CD4-positive, CD25-positive, alpha-beta regulatory T cell (primary cell): Measurements from ENCODE around the gene DIPK1A. TPM values are rescaled to one million over a fixed set of nuclear protein-coding genes. Genes with fewer than 3 reads are reported as not detected.

Experiments used
- ATAC-seq, 2 donors: fragments of 150-1000 bp; cut with Tn5 transposase; one replicate each; pipeline ENCODE4 v1.10.0; 2021; ENCODE audit warnings: low read depth in 2 of 2, moderate number of reproducible peaks in 2 of 2, moderate library complexity in 1 of 2
- DNase-seq, 3 donors: peaks; one replicate each; pipeline versions ENCODE4 v3.0.0 to v3.0.0-alpha.2; 2012 to 2022; ENCODE audit warnings: mixed read lengths in 1 of 3
- H3K27ac ChIP-seq: one replicate; pipeline ENCODE4 v1.7.0; 2013; ENCODE audit warnings: mild to moderate bottlenecking, low read length; ENCODE audit not compliant: insufficient read depth, poor library complexity, severe bottlenecking
- H3K27me3 ChIP-seq: one replicate; pipeline ENCODE4 v1.7.0; 2013; ENCODE audit warnings: low read length; ENCODE audit not compliant: control insufficient read depth, insufficient read depth
- H3K36me3 ChIP-seq: one replicate; pipeline ENCODE4 v1.7.0; 2013; ENCODE audit warnings: mild to moderate bottlenecking, low read length, moderate library complexity; ENCODE audit not compliant: control insufficient read depth, insufficient read depth
- H3K4me1 ChIP-seq: 2 replicates; pipeline ENCODE4 v1.7.0; 2013; ENCODE audit warnings: mild to moderate bottlenecking, low read length; ENCODE audit not compliant: insufficient read depth, control insufficient read depth, poor library complexity, severe bottlenecking
- H3K4me3 ChIP-seq: one replicate; pipeline ENCODE4 v1.7.0; 2013; ENCODE audit warnings: low read depth, mild to moderate bottlenecking, low read length, moderate library complexity
- H3K9me3 ChIP-seq, 2 experiments: 1 replicate in 1 of 2; 2 replicates in 1 of 2; pipeline ENCODE4 v1.7.0; 2013; ENCODE audit warnings: low read length in 2 of 2, mild to moderate bottlenecking in 1 of 2, moderate library complexity in 1 of 2; ENCODE audit not compliant: control insufficient read depth in 2 of 2
- H3K27ac Mint-ChIP-seq, 3 donors: one replicate each; pipeline ENCODE4 v1.8.0; 2020 to 2022; ENCODE audit warnings: mild to moderate bottlenecking in 3 of 3, mixed read lengths in 3 of 3, moderate library complexity in 2 of 3
- H3K27me3 Mint-ChIP-seq: one replicate; pipeline ENCODE4 v1.8.0; 2022; ENCODE audit warnings: mild to moderate bottlenecking, mixed read lengths
- H3K36me3 Mint-ChIP-seq: one replicate; pipeline ENCODE4 v1.8.0; 2020; ENCODE audit warnings: mixed read lengths
- H3K4me1 Mint-ChIP-seq, 4 donors: one replicate each; pipeline ENCODE4 v1.8.0; 2020 to 2022; ENCODE audit warnings: mixed read lengths in 4 of 4, mild to moderate bottlenecking in 1 of 4
- H3K4me3 Mint-ChIP-seq, 4 donors: one replicate each; pipeline ENCODE4 v1.8.0; 2020 to 2022; ENCODE audit warnings: mild to moderate bottlenecking in 4 of 4, mixed read lengths in 4 of 4, moderate library complexity in 3 of 4
- H3K9me3 Mint-ChIP-seq, 7 donors: one replicate each; pipeline ENCODE4 v1.8.0; 2020 to 2022; ENCODE audit warnings: mixed read lengths in 7 of 7, mild to moderate bottlenecking in 3 of 7, moderate library complexity in 2 of 7
- polyA plus RNA-seq, 4 donors: library from polyadenylated mRNA; unstranded; fragments of 300-500 nt; fragmentation: Illumina TruSeq; gene quantifications; one replicate each; pipeline ENCODE4 v1.2.3, GENCODE V29; 2021
- total RNA-seq: library from RNA; stranded (reverse); gene quantifications from one replicate; pipeline ENCODE4 v1.2.3, GENCODE V29; 2022

The DIPK1A gene
- total and polyA plus RNA-seq, 5 donors from 2014 or later: 10.9 to 19.6 (median 14.7) TPM

DNA sequence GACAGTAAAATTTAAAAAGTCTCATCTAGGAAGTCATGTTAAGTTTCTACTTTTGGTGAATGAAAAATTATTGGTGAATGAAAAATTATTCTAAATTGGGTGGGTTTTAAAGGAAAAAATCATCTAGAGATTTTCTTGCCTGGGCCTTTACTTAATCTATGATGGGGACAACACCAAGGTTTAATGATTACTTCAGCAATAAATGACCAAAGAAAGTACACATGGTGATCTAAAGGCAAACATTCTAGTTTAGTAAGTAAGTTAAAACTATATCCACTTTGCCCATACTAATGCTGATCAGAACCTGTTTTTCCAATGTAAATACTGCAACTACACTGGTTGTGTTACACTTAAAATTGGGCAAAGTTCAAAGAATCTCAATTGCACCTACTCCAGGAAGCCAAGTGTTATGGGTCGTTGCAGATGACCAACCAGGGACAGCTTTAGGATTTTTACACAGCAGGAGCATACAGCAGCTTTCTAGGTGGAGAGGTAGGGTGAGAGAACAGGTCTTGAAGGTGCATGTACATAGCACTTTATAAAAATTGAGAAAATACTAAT lies 144.0 kb downstream of the DIPK1A start:
- no peak for ATAC-seq

DNA sequence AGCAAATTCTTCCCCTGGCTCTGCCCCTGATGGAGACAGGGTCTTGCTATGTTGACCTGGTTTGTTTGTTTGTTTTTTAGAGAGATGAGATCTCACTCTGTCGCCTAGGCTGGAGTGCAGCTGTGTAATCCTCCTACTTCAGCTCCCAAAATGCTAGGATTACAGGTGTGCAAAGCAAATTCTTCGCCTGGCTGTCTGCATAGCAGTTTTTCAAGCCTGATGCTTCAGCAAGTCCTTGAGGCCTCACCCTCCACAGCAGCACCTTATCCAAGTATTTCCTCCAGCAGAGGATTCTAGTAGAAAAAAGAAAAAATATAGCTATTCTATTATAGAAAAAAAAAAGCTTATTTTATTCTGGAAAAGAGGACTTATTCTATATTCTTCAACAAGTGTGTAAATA lies 144.5 kb downstream of the DIPK1A start:
- no peak for DNase-seq
- Mint-ChIP-seq H3K27ac (no peak overlapping the region), H3K9me3 (no peaks in the 10 kb centered on the region), H3K27me3 (peaks cover 4% of the 10 kb centered on the region), H3K36me3 (no peaks in the 10 kb centered on the region), H3K4me3 (no peak overlapping the region), H3K4me1 (no peaks in the 10 kb centered on the region)
- H3K9me3 ChIP-seq: no peaks in the 10 kb centered on the region
- H3K4me3 ChIP-seq: no peak overlapping the region
- ATAC-seq: no peak
- H3K27me3 ChIP-seq: peaks cover 2% of the 10 kb centered on the region
- no peaks in the 10 kb centered on the region for H3K36me3 ChIP-seq
- no peak overlapping the region for H3K27ac ChIP-seq
- no peaks in the 10 kb centered on the region for H3K4me1 ChIP-seq

More for the DNA sequence above, 144.0 kb downstream of the DIPK1A start:
- Mint-ChIP-seq H3K4me1 (no peaks in the 10 kb centered on the region), H3K27ac (no peak overlapping the region), H3K36me3 (no peaks in the 10 kb centered on the region), H3K4me3 (no peak overlapping the region), H3K27me3 (peaks cover 4% of the 10 kb centered on the region), H3K9me3 (no peaks in the 10 kb centered on the region)
- Histone ChIP-seq H3K27ac (no peak overlapping the region), H3K36me3 (no peaks in the 10 kb centered on the region), H3K27me3 (peaks cover 2% of the 10 kb centered on the region), H3K9me3 (no peaks in the 10 kb centered on the region), H3K4me1 (no peaks in the 10 kb centered on the region), H3K4me3 (no peak overlapping the region)
- DNase-seq: no peak

DNA sequence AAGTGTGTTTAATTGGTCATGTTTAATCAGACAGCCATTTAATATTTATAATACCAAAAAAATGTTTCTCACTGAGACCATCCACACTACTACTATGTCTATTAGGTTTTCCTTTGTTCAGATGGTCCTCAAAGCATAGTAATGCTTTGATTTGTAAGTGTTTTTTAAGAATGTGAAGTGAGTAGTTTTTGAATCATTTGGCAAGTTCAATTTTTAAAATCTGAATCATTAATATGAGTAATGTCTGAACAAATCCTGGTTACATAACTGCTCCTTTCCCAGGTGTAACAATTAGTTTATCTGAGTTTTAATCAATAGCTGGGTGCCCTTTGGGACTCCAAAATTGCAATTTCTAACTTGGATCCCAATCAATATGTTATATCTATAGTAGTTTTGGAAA lies 152.9 kb downstream of the DIPK1A start:
- Histone ChIP-seq H3K9me3 (no peaks in the 10 kb centered on the region), H3K36me3 (no peaks in the 10 kb centered on the region), H3K27ac (no peak overlapping the region), H3K27me3 (peaks cover 2% of the 10 kb centered on the region), H3K4me3 (no peak overlapping the region), H3K4me1 (no peaks in the 10 kb centered on the region)
- peaks cover 16% of the 10 kb centered on the region for H3K27me3 Mint-ChIP-seq
- no peak overlapping the region for H3K4me3 Mint-ChIP-seq
- no peak overlapping the region for H3K27ac Mint-ChIP-seq
- H3K4me1 Mint-ChIP-seq: peaks cover 0 to 2% (median under 1%) of the 10 kb centered on the region in 4 donors
- ATAC-seq (no peak), DNase-seq (no peak)
- peaks cover 0 to 2% (median 0%) of the 10 kb centered on the region in 7 donors for H3K9me3 Mint-ChIP-seq
- H3K36me3 Mint-ChIP-seq: no peaks in the 10 kb centered on the region

DNA sequence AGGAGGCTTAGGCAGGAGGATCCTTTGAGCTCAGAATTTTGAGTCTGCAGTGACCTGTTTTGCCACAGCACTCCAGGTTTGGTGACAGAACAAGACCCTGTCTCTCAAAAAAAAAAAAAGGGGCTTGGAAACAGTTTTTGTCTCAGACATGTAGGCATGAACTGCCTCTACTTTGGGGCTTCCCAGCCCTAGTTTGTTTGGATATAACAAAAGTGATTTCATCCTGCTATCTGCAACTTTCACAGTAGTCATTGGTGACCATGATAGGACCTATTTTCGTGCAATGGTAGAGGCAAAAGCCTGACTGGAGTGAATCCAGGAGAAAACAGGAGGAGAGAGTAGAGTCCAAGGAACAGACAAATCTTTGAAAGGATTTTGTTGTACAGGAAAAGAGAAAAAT lies 156.0 kb downstream of the DIPK1A start:
- no peak overlapping the region for H3K4me3 Mint-ChIP-seq
- peaks cover 24% of the 10 kb centered on the region for H3K27me3 Mint-ChIP-seq
- peaks cover 0 to 2% (median 0%) of the 10 kb centered on the region in 7 donors for H3K9me3 Mint-ChIP-seq
- H3K4me3 ChIP-seq: no peak overlapping the region
- H3K36me3 Mint-ChIP-seq: peaks cover 2% of the 10 kb centered on the region
- ATAC-seq (no peak), DNase-seq (no peak)
- no peak overlapping the region for H3K27ac ChIP-seq
- no peaks in the 10 kb centered on the region for H3K4me1 ChIP-seq
- H3K9me3 ChIP-seq: no peaks in the 10 kb centered on the region
- peaks cover 0 to 2% (median under 1%) of the 10 kb centered on the region in 4 donors for H3K4me1 Mint-ChIP-seq
- H3K27me3 ChIP-seq: no peaks in the 10 kb centered on the region
- no peaks in the 10 kb centered on the region for H3K36me3 ChIP-seq
- H3K27ac Mint-ChIP-seq: no peak overlapping the region

DNA sequence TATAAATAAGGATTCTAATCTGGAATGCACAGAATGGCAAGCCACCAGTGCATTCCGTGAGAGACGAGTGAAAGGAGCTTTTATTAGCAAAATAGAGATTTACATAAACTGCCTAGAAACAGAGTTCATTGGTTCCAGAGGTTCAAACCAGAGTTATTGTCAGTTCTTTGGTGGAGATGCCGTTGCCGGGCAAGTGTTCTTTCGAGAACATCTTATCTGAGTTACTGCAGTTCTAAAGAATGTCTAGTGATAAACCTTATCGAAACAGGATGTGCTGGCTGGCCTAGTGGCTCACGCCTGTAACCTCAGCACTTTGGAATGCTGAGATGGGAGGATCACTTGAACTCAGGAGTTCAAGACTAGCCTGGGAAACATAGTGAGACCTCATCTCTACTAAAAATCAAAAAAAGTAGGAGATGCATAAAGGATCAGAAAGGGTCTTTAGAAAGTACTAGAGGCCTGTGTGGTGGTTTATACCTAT lies 156.5 kb downstream of the DIPK1A start:
- ATAC-seq (peak in 1 of 2 donors; percentile 42), DNase-seq (peak in 2 of 3 donors; percentile 37 to 60)
- Histone ChIP-seq H3K4me3 (no peak overlapping the region), H3K27ac (no peak overlapping the region), H3K9me3 (no peaks in the 10 kb centered on the region), H3K27me3 (no peaks in the 10 kb centered on the region), H3K36me3 (no peaks in the 10 kb centered on the region), H3K4me1 (no peaks in the 10 kb centered on the region)
- H3K36me3 Mint-ChIP-seq: peaks cover 2% of the 10 kb centered on the region
- H3K4me3 Mint-ChIP-seq: no peak overlapping the region
- H3K4me1 Mint-ChIP-seq: peaks cover 0 to 2% (median under 1%) of the 10 kb centered on the region in 4 donors
- H3K27ac Mint-ChIP-seq: no peak overlapping the region
- H3K9me3 Mint-ChIP-seq: peaks cover 0 to 2% (median 0%) of the 10 kb centered on the region in 7 donors
- H3K27me3 Mint-ChIP-seq: peaks cover 24% of the 10 kb centered on the region

DNA sequence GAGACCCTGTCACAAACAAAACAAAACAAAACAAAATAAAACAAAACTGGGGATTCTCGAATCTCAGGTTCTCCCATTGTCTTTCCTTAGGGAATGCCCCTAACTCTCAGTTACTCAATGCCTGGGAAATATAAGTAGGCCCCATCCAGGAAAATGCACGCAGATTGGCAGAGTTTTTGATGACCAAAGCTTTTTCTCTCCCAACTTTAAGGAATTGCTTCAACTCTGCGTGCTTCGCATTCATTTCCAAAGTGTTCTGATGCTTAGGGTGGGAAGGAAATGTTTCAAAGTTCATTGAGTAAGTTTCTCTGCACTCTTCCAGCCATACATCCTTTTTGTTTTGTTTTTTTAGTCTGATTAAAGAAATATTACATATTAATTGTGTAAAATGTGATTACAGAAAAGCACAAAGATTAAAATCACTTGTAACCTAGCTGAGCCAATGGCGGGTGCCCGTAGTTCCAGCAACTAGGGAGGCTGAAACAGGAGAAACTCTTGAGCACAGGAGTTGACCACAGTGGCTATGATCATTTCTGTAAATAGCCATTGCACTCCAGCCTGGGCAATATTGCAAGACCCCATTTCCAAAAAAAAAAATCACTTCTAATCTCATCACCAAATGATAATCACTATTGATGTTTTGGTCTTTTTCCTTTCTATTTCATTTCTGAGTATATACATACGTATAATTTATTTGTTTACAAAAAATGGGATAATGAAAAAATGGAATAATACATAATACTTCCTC lies 157.9 kb downstream of the DIPK1A start:
- Mint-ChIP-seq H3K36me3 (peaks cover 2% of the 10 kb centered on the region), H3K4me1 (peaks cover 0 to 2% (median under 1%) of the 10 kb centered on the region in 4 donors), H3K27ac (no peak overlapping the region), H3K4me3 (no peak overlapping the region), H3K9me3 (peaks cover 0 to 2% (median 0%) of the 10 kb centered on the region in 7 donors), H3K27me3 (peaks cover 24% of the 10 kb centered on the region)
- no peak for ATAC-seq
- DNase-seq: no peak
- no peak overlapping the region for H3K4me3 ChIP-seq
- H3K27me3 ChIP-seq: no peaks in the 10 kb centered on the region
- no peak overlapping the region for H3K27ac ChIP-seq
- H3K36me3 ChIP-seq: no peaks in the 10 kb centered on the region
- no peaks in the 10 kb centered on the region for H3K9me3 ChIP-seq
- no peaks in the 10 kb centered on the region for H3K4me1 ChIP-seq

DNA sequence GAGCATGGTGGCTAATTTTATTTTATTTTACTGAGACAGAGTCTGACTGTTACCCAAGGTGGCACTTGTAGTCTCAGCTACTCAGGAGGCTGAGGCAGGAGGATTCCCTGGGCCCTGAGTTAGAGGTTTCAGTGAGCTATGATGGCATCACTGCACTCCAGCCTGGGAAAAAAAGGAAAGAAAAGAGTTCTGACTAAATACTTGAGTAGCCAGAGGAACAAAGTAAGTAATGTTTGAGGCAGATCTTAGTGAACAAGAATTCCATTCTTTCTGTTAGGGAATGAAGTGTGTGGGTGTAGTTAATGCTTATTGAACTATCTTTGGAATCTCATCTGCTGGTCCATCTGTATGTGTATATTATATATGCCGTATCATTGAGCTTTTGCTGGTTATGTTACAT lies 163.3 kb downstream of the DIPK1A start:
- H3K4me3 Mint-ChIP-seq: no peak overlapping the region
- peaks cover 0 to 1% (median 0%) of the 10 kb centered on the region in 7 donors for H3K9me3 Mint-ChIP-seq
- Histone ChIP-seq H3K4me3 (no peak overlapping the region), H3K36me3 (no peaks in the 10 kb centered on the region), H3K4me1 (no peaks in the 10 kb centered on the region), H3K9me3 (no peaks in the 10 kb centered on the region), H3K27me3 (peaks cover 6% of the 10 kb centered on the region), H3K27ac (no peak overlapping the region)
- no peak overlapping the region for H3K27ac Mint-ChIP-seq
- H3K27me3 Mint-ChIP-seq: peaks cover 18% of the 10 kb centered on the region
- ATAC-seq (no peak), DNase-seq (no peak)
- peaks cover 2% of the 10 kb centered on the region for H3K36me3 Mint-ChIP-seq
- H3K4me1 Mint-ChIP-seq: no peaks in the 10 kb centered on the region
